Measurements from ENCODE around the gene NEAT1. TPM values are rescaled to one million over a fixed set of nuclear protein-coding genes. Genes with fewer than 3 reads are reported as not detected.

Gene NEAT1
- total and polyA plus RNA-seq, 2 of the 8 experiments (the other 6 are each of a cell fraction or from before 2014, with no cell fraction given): 2.4 to 10.7 TPM

DNA sequence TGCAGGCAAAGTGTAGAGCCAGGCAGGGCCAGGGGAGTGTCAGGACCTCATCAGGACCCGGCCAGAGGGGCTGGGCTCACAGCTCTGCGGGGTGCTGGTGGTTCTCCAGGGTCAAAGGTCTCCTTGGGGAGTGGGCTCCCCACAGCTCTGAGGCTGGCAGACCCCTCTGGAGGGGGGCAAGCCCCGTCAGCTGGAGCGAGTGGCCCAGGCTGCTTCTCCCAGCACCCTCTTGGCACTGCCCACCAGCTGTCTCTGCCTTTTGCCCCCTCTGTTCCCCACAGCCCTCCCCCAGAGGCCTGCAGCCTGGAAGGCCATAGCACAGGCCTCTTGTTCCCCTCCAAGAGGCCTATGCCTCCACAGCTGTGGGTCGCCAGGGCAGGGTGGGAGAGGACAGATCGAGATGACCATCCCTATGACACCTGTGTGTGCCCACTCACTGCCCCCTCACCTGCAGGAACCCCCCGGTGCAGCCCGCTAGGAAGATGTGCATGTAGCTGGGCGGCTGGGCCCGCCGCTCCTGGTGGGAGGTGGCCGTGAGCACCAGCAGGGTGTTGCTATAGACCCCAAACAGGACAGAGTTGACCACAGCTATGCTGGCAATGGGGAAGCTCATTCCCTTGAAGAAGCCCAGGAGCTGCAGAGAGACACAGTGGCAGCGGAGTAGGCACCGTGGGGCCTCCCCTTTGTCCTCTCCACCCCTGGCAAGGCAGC lies 43.5 kb upstream of the NEAT1 start:
- H3K4me2 ChIP-seq (ENCODE audit: insufficient read depth in 1 of 2, low read depth in 2 of 2, low read length in 2 of 2): no peak overlapping the region
- no peak overlapping the region for H2BK12ac ChIP-seq (ENCODE audit: low read depth, low read length)
- no peak overlapping the region for H3K23ac ChIP-seq (ENCODE audit: insufficient read length)
- no peak overlapping the region for H3K56ac ChIP-seq (replicated peaks; ENCODE audit: insufficient read length, low read depth, low read length)
- POLR2A ChIA-PET (ENCODE audit: partially characterized antibody): interaction anchor here (0.9 to 3.6 kb wide), 5 partner anchors 40 to 152 kb away, joined by 3 to 36 read pairs (median 5); partner anchors contain the start of gene MALAT1
- H3K4me3 ChIP-seq (ENCODE audit: extremely low read depth in 1 of 4, insufficient read depth in 2 of 4, low read depth in 3 of 4, low read length in 4 of 4): no peak overlapping the region
- 91% methylated on average over 11 of the region's 14 CpGs; no CpG with 5 or more reads in 1 of the 2 experiments for WGBS, 2 experiments (ENCODE audit: extremely low coverage in 1 of 2, insufficient coverage in 1 of 2, insufficient read length in 1 of 2, insufficient replicate concordance in 2 of 2, low coverage in 1 of 2, low lambda C conversion rate in 2 of 2, missing lambda C conversion rate in 1 of 2)
- H4K91ac ChIP-seq (replicated peaks; ENCODE audit: insufficient read length, low read length): no peak overlapping the region
- no peak overlapping the region for H3K14ac ChIP-seq (ENCODE audit: insufficient read length)
- no peak overlapping the region for H2BK15ac ChIP-seq (ENCODE audit: low read length)
- H2AFZ ChIP-seq (ENCODE audit: low read length): no peak overlapping the region
- H3K27ac ChIP-seq (ENCODE audit: low read depth, low read length): no peak overlapping the region
- H4K20me1 ChIP-seq (replicated peaks in 1 of 2; ENCODE audit: control insufficient read depth in 1 of 2, insufficient read depth in 2 of 2, low read length in 2 of 2): no peaks in the 10 kb centered on the region
- H4K5ac ChIP-seq (ENCODE audit: insufficient read length, low read depth, low read length): no peak overlapping the region
- H3K4ac ChIP-seq (replicated peaks; ENCODE audit: insufficient read length, low read depth, low read length): no peak overlapping the region
- no peak overlapping the region for H2BK20ac ChIP-seq (ENCODE audit: low read length)
- FAIRE-seq (no peak), DNase-seq (ENCODE audit: low read depth in 1 of 2, low spot score in 2 of 2) (no peak)
- TF ChIP-seq CBX5 (IDR thresholded peaks at IDR 0.05; ENCODE audit: low read depth, low read length): no peak
- 0 out of 2 replicates have a peak, but pooled peaks have one; percentile 6 for TF ChIP-seq E2F6 (IDR thresholded peaks at IDR 0.05)
- no peaks in the 10 kb centered on the region for H3K9me3 ChIP-seq (ENCODE audit: insufficient read depth in 2 of 2, low read depth in 1 of 2, low read length in 1 of 2)
- CTCF ChIA-PET (ENCODE audit: partially characterized antibody): interaction anchor here (0.6 to 5.2 kb wide), 29 partner anchors 9 to 151 kb away, joined by 3 to 30 read pairs (median 5); no protein-coding TSS in a partner anchor
- H2AK5ac ChIP-seq (ENCODE audit: low read depth, low read length): no peak overlapping the region
- peaks cover 0 to 12% (median 11%) of the 10 kb centered on the region in 4 experiments; a peak in 5 of 7 replicates for H3K4me1 ChIP-seq (replicated peaks in 1 of 4; ENCODE audit: control insufficient read depth in 3 of 4, insufficient read depth in 4 of 4, low read length in 3 of 4)
- no peak overlapping the region; the same call in 1 of the 2 replicates for H4K8ac ChIP-seq (ENCODE audit: extremely low read depth, insufficient read depth, low read length)
- no peak overlapping the region for H2BK5ac ChIP-seq (ENCODE audit: low read depth, low read length)
- H3K79me1 ChIP-seq (ENCODE audit: low read depth, low read length): no peaks in the 10 kb centered on the region
- no peak overlapping the region for H3K18ac ChIP-seq (ENCODE audit: extremely low read depth, low read length)
- H3K36me3 ChIP-seq (ENCODE audit: control insufficient read depth in 2 of 4, insufficient read depth in 4 of 4, low read length in 3 of 4): no peaks in the 10 kb centered on the region
- H3K27me3 ChIP-seq (replicated peaks in 1 of 4; ENCODE audit: control insufficient read depth in 3 of 4, extremely low read depth in 1 of 4, insufficient read depth in 3 of 4, low read length in 3 of 4): no peaks in the 10 kb centered on the region
- H3K23me2 ChIP-seq (ENCODE audit: low read depth, low read length): no peaks in the 10 kb centered on the region
- no peak overlapping the region for H2BK120ac ChIP-seq (replicated peaks; ENCODE audit: low read depth, low read length)
- H3K79me2 ChIP-seq (ENCODE audit: control insufficient read depth in 1 of 2, insufficient read depth in 2 of 2, low read length in 2 of 2): no peaks in the 10 kb centered on the region
- H3K9ac ChIP-seq (replicated peaks in 1 of 4; ENCODE audit: extremely low read depth in 1 of 4, low read depth in 3 of 4, low read length in 3 of 4): no peak overlapping the region

All from H1 (cell line).